GM08714 (cell line): ENCODE measurements around the gene MTCH2.
A peak's percentile ranks its signal among the peaks of the same experiment; 100 is the strongest.

Source experiments
- H3K4me3 ChIP-seq: fragments of 200-500 bp; sonication (Bioruptor generic); 2 replicates; pipeline ENCODE4 v1.5.1; 2014; ENCODE audit warnings: mild to moderate bottlenecking, low read length, inconsistent platforms
- ZNF274 ChIP-seq: IDR thresholded peaks from 2 replicates; pipeline ENCODE4 v1.6.1; 2012; ENCODE audit warnings: mild to moderate bottlenecking, low read depth, low read length

MTCH2 gene

DNA sequence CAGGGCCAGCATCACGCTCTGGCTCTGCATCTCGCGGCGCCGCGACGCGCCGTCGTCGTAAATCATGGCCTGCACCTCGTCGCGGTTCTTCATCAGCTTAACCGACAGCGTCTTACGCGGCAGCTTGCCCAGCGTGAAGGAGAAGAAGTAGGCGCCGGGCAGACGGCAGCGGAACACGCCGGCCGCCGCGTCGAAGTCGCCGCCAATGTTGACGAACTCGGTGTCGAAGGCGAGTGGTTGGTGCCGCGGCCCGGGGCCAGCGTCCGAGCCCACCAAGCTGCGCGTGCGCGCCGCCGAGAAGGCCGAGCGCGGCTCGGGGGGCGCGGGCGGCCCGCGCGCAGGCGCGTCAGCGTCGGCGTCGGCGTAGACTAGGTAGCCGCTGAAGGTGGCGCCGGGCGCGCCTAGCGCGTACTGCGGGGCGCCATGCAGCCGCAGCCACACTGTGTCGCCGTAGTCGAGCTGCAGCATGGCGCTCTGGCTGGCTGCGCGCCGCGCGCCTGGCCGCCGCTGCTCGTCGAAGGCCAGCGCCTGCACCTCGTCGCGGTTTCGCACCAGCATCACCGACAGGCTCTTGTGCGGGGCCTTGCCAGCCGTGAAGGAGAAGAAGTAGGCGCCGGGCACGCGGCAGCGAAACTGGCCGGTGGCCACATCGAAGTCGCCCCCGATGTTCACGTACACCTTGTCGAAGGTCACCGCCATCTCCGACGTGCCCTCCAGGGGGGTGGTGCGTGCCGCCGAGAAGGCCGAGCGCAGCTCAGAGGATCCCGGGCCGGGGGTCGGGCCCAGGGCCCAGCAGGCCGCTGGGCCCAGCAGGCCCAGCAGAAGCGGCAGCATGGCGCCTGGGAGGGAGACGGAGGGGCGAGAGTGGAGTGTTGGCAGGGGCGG lies 52.1 kb downstream of the MTCH2 start:
- H3K4me3 ChIP-seq, result no peak overlapping the region
- no peak for TF ChIP-seq ZNF274

DNA sequence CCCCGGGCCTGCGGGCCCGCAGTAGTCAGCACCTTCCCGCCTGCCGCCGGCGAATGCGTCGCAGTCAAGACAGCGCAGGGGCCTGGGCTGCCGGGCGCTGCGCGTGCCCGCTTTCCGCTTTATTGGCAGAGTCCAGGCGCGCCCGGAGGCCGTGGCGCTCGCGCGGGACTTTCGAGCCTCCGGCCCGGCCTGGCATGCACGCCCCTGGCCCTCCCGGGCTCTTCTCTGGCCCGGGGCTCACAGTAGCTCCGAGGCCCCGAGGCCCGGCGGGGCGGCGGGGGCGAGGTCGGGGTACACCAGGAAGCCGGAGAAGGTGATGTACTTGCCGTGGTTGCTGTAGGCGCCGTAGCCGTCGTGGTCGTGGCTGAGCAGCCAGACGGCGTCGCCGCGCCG lies 52.8 kb downstream of the MTCH2 start:
- no peak for TF ChIP-seq ZNF274
- no peak overlapping the region for H3K4me3 ChIP-seq

DNA sequence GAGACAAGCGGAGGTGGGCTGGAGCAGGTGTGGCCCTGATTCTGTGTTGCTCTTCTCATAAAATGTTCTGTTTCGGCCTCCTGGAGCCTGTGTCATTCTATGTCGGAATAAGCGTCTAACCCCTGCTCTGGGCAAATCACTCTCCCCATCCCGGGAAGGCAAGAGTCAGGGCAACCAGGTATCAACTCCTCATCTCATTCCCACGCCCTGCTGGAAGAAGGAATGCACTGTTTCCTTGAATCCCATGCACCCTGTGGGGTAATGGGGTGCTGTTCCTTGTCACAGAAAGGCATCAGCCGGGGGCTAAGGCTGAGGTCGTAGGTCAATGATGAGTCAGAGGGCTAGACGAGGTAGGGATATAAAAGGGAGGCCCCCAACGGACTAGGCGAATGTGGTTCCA lies 53.2 kb downstream of the MTCH2 start:
- no peak overlapping the region for H3K4me3 ChIP-seq
- TF ChIP-seq ZNF274, result no peak

GRCh38 chr11:47587723-47588326 lies 54.5 kb downstream of the MTCH2 start:
- H3K4me3 ChIP-seq, result no peak overlapping the region
- no peak for TF ChIP-seq ZNF274

- no peak overlapping the region for H3K4me3 ChIP-seq
Observed at GRCh38 chr11:47587039-47587716, 55.2 kb downstream of the MTCH2 start.

GRCh38 chr11:47586098-47586855 lies 56.1 kb downstream of the MTCH2 start, which contains the start of gene FAM180B:
FAM180B (plus strand) TSS chr11:47586678; CDS start chr11:47586769, 91 bp downstream.
- no peak within 1 kb of the TSS for H3K4me3 ChIP-seq

More at GRCh38 chr11:47587039-47587716, 55.2 kb downstream of the MTCH2 start:
- TF ChIP-seq ZNF274, result no peak

DNA sequence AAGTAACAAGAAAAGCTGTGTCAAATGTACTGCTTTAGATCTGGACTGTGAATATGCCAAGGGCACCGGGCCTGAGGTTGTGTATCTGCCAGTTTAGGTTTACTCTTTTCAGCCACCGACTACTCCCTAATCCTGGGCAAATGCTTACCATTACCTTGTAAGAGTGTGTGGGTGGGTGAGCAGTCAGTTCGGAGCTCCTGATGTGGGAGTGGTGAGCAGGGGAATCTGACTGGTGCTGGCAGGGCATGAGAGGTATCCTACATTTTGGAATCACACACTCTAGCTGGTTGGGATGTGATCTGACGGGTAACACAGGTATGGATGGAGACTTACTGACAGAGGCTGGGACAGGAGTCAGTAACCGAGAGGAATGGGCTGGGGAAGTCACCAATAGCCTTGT lies 58.5 kb downstream of the MTCH2 start:
- no peak for TF ChIP-seq ZNF274
- H3K4me3 ChIP-seq, result no peak overlapping the region

More at GRCh38 chr11:47586098-47586855, 56.1 kb downstream of the MTCH2 start, which contains the start of gene FAM180B:
- no peak for TF ChIP-seq ZNF274

DNA sequence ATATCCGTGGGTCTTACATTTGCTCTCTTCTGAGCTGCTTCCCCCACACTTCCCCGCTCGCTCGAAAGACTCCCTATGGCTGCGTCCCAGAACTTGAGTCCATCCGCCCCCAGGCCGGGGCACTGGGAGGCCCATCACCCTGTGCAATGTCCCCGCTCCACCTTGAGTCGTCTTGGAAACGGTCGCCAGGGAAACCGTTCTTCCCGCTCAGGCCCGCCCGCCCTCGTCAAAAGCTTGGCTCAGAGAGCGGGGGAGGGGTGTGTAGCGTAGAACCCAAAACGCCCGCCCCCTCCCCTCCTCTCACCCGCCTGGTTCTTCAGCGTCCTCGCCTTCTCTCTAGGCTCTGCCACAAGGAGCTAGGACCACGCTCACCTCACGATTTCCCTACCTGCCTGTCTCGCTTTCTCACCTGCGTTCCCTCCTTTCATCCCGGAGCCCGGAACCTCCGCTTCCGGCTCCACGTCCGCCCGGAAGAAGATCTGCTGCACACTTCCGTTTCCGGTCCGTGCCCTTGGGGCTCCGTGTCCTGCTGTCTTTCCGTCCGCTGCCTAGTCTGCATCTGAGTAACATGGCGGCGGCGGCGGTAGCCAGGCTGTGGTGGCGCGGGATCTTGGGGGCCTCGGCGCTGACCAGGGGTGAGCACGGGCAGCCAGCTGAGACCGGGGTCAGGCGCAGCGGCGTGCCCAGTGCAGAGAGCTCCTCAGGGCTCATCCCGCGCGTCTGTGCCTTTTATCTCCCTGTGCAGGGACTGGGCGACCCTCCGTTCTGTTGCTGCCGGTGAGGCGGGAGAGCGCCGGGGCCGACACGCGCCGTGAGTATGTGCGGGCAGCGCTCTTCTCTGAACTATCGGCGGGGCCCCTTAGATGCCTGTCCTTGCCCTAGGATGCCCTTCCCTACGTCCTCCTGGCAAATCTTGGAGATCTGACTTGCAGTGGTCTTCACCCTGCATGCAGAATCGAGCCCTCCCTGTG lies 63.5 kb downstream of the MTCH2 start, which contains the start of the genes KBTBD4 and NDUFS3:
Gene KBTBD4 (minus strand): TSS at position 447 of the 971 bp plus-strand sequence. CDS start 19 bp downstream, at position 428.
Gene NDUFS3 (plus strand): TSS at position 551 of the 971 bp plus-strand sequence. CDS start 18 bp downstream, at position 569.
- TF ChIP-seq ZNF274, result no peak
- peak within 1 kb of the TSS; percentile 98 for H3K4me3 ChIP-seq

- peak overlapping the region; percentile 98; the same call in 1 of the 2 replicates for H3K4me3 ChIP-seq
- no peak for TF ChIP-seq ZNF274
Observed at GRCh38 chr11:47577460-47578041, 64.8 kb downstream of the MTCH2 start.

DNA sequence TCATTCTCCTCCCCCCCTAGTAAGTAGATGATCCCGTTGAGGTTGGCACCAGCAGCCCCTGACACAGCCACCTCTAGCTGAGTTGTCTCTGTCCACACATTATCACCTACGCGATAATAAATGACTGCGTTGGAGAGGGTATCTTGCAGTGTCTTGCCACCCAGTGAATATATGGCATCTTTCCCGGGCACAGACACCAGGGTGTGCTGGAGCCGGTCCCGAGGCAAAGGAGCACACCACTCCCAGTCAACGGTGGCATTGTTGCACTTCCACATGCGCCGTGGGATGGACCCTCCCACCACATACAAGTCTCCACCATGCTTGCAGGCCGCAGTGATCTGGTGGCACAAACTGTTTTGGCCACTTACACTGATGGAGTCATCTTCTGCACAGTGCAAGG lies 69.0 kb downstream of the MTCH2 start:
- H3K4me3 ChIP-seq, result no peak overlapping the region
- no peak for TF ChIP-seq ZNF274

- H3K4me3 ChIP-seq, result no peak overlapping the region
- no peak for TF ChIP-seq ZNF274
Observed at GRCh38 chr11:47572715-47573255, 69.6 kb downstream of the MTCH2 start.

DNA sequence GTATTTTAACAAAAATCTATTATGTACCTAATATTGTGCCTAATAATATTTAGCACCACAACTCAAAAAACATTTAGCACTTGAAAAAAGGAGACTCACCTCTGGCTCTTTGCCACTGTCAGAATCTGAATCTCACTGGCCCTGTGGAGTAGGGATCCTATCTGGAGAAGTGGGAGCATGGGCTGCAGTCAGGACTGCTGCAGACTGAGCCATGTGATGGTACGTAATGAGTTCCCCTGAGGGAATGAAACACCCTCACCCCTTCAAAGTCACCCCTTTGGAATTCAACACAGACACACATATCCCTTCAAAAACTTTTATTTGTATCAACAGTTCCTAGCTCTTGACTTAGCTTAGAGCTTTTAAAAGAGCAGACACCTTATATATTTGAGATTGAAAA lies 70.5 kb downstream of the MTCH2 start:
- H3K4me3 ChIP-seq, result no peak overlapping the region
- no peak for TF ChIP-seq ZNF274
